WTC11 (cell line): ENCODE measurements around the gene SNX32. TPM values are rescaled to one million over a fixed set of nuclear protein-coding genes. Genes with fewer than 3 reads are reported as not detected.

Experiments
- CBFB ChIP-seq: sonication (generic); formaldehyde crosslinking; IDR thresholded peaks from 2 replicates; pipeline ENCODE4 v1.8.1; 2022; ENCODE audit warnings: mild to moderate bottlenecking, low read depth, missing genetic modification reagents
- ELF4 ChIP-seq: sonication (generic); formaldehyde crosslinking; IDR thresholded peaks from 2 replicates; pipeline ENCODE4 v1.8.1; 2022; ENCODE audit warnings: low read depth, mild to moderate bottlenecking, moderate library complexity, missing genetic modification reagents
- EMX1 ChIP-seq: fragments of 250-450 bp; sonication (Bioruptor Pico); IDR thresholded peaks from 2 replicates; pipeline ENCODE4 v1.8.0; 2021; ENCODE audit warnings: mild to moderate bottlenecking
- ESRRA ChIP-seq: sonication (generic); formaldehyde crosslinking; IDR thresholded peaks from 2 replicates; pipeline ENCODE4 v1.8.1; 2022; ENCODE audit warnings: mild to moderate bottlenecking, missing genetic modification reagents, borderline replicate concordance
- FOXP1 ChIP-seq: sonication (generic); formaldehyde crosslinking; IDR thresholded peaks from 2 replicates; pipeline ENCODE4 v1.8.0; 2022; ENCODE audit warnings: missing genetic modification reagents, mild to moderate bottlenecking, moderate library complexity, borderline replicate concordance
- KAT7 ChIP-seq: sonication (generic); formaldehyde crosslinking; IDR thresholded peaks from 2 replicates; pipeline ENCODE4 v1.8.1; 2023; ENCODE audit warnings: missing genetic modification reagents, mild to moderate bottlenecking, borderline replicate concordance
- NR3C1 ChIP-seq: sonication (generic); formaldehyde crosslinking; conservative IDR thresholded peaks from 2 replicates; pipeline ENCODE4 v1.8.1; 2023; ENCODE audit warnings: low read depth, mild to moderate bottlenecking, missing genetic modification reagents
- RELA ChIP-seq: sonication (generic); formaldehyde crosslinking; IDR thresholded peaks from 2 replicates; pipeline ENCODE4 v1.8.1; 2022; ENCODE audit warnings: missing genetic modification reagents, mild to moderate bottlenecking, borderline replicate concordance
- SP1 ChIP-seq: sonication (generic); formaldehyde crosslinking; conservative IDR thresholded peaks from 2 replicates; pipeline ENCODE4 v1.8.1; 2022; ENCODE audit warnings: missing genetic modification reagents
- TEAD1 ChIP-seq: sonication (generic); formaldehyde crosslinking; IDR thresholded peaks from 2 replicates; pipeline ENCODE4 v1.8.0; 2022; ENCODE audit warnings: mild to moderate bottlenecking, missing genetic modification reagents
- ZNF263 ChIP-seq: sonication (generic); formaldehyde crosslinking; IDR thresholded peaks from 2 replicates; pipeline ENCODE4 v1.8.1; 2022; ENCODE audit warnings: low read depth, mild to moderate bottlenecking, moderate library complexity, missing genetic modification reagents
- total RNA-seq: library from RNA; stranded (reverse); gene quantifications from 3 replicates; pipeline ENCODE4 v1.2.3, GENCODE V29; 2021
- TF ChIP-seq, protein P1 (sequence below): sonication (generic); formaldehyde crosslinking; IDR thresholded peaks from 2 replicates; pipeline ENCODE4 v1.8.1; 2022; ENCODE audit warnings: missing genetic modification reagents, borderline replicate concordance
- TF ChIP-seq, protein P2 (sequence below): sonication (generic); formaldehyde crosslinking; IDR thresholded peaks from 2 replicates; pipeline ENCODE4 v1.8.0; 2022; ENCODE audit warnings: mild to moderate bottlenecking, missing genetic modification reagents
- TF ChIP-seq, protein P3 (sequence below): sonication (generic); formaldehyde crosslinking; IDR thresholded peaks from 2 replicates; pipeline ENCODE4 v1.8.1; 2023; ENCODE audit warnings: mild to moderate bottlenecking, missing genetic modification reagents
- TF ChIP-seq, protein P4 (sequence below): sonication (generic); formaldehyde crosslinking; IDR thresholded peaks from 2 replicates; pipeline ENCODE4 v1.8.1; 2022; ENCODE audit warnings: mild to moderate bottlenecking, moderate library complexity, missing genetic modification reagents
- TF ChIP-seq, protein P5 (sequence below): sonication (generic); formaldehyde crosslinking; IDR thresholded peaks from 2 replicates; pipeline ENCODE4 v1.8.0; 2022; ENCODE audit warnings: missing genetic modification reagents
- TF ChIP-seq, protein P6 (sequence below): fragments of 200-600 bp; IDR thresholded peaks from 2 replicates; pipeline ENCODE4 v1.8.0; 2022; ENCODE audit warnings: antibody characterized with exemption
- TF ChIP-seq, protein P7 (sequence below): sonication (generic); formaldehyde crosslinking; IDR thresholded peaks from 2 replicates; pipeline ENCODE4 v1.8.1; 2023; ENCODE audit warnings: mild to moderate bottlenecking, missing genetic modification reagents, borderline replicate concordance

SNX32 gene
- total RNA-seq, 1 experiment from 2014 or later, result 2.9 TPM

DNA sequence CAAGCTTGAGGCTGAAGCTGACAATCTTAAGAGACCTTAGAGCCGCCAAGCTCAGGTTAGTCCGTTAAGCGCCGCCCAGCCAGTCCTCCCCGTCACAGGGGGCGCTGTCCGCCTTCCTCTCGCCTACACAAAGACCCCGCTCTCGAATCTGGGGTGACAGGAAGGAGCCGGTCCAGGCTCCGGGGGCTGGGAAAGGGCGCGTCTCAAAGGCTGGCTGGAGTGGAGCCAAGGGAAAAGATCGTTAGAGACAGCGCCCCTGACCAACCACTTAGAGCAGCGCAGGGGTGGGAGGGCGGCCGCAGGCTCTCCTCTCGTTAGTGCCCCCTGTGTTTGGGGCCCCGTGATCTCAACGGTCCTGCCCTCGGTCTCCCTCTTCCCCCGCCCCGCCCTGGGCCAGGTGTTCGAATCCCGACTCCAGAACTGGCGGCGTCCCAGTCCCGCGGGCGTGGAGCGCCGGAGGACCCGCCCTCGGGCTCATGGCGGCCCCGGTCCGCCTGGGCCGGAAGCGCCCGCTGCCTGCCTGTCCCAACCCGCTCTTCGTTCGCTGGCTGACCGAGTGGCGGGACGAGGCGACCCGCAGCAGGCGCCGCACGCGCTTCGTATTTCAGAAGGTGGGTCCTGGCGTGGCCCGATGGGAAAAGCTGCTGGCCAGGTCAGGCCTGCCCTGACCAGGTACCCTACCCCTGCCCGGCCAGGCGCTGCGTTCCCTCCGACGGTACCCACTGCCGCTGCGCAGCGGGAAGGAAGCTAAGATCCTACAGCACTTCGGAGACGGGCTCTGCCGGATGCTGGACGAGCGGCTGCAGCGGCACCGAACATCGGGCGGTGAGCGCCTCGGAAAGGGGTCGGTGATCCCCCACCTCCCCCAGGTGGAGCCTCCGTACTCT, 26.8 kb downstream of the SNX32 start, which contains the start of gene MUS81 (continued):
- TF ChIP-seq, protein P1, sequence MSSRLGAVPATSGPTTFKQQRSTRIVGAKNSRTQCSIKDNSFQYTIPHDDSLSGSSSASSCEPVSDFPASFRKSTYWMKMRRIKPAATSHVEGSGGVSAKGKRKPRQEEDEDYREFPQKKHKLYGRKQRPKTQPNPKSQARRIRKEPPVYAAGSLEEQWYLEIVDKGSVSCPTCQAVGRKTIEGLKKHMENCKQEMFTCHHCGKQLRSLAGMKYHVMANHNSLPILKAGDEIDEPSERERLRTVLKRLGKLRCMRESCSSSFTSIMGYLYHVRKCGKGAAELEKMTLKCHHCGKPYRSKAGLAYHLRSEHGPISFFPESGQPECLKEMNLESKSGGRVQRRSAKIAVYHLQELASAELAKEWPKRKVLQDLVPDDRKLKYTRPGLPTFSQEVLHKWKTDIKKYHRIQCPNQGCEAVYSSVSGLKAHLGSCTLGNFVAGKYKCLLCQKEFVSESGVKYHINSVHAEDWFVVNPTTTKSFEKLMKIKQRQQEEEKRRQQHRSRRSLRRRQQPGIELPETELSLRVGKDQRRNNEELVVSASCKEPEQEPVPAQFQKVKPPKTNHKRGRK (CRISPR knock-in tag), result no peak
- TF ChIP-seq, protein P2, sequence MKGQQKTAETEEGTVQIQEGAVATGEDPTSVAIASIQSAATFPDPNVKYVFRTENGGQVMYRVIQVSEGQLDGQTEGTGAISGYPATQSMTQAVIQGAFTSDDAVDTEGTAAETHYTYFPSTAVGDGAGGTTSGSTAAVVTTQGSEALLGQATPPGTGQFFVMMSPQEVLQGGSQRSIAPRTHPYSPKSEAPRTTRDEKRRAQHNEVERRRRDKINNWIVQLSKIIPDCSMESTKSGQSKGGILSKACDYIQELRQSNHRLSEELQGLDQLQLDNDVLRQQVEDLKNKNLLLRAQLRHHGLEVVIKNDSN (CRISPR knock-in tag), result peak; percentile 66; the same call in 1 of the 2 replicates
- peak; percentile 27; the same call in 1 of the 2 replicates for TF ChIP-seq FOXP1 (CRISPR knock-in tag)
- no peak for TF ChIP-seq ELF4 (CRISPR knock-in tag)
- TF ChIP-seq, protein P3, sequence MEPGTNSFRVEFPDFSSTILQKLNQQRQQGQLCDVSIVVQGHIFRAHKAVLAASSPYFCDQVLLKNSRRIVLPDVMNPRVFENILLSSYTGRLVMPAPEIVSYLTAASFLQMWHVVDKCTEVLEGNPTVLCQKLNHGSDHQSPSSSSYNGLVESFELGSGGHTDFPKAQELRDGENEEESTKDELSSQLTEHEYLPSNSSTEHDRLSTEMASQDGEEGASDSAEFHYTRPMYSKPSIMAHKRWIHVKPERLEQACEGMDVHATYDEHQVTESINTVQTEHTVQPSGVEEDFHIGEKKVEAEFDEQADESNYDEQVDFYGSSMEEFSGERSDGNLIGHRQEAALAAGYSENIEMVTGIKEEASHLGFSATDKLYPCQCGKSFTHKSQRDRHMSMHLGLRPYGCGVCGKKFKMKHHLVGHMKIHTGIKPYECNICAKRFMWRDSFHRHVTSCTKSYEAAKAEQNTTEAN (CRISPR knock-in tag), result no peak
- TF ChIP-seq, protein P4, sequence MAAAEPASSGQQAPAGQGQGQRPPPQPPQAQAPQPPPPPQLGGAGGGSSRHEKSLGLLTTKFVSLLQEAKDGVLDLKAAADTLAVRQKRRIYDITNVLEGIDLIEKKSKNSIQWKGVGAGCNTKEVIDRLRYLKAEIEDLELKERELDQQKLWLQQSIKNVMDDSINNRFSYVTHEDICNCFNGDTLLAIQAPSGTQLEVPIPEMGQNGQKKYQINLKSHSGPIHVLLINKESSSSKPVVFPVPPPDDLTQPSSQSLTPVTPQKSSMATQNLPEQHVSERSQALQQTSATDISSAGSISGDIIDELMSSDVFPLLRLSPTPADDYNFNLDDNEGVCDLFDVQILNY (CRISPR knock-in tag), result 0 out of 2 replicates have a peak, but pooled peaks have one; percentile 82
- TF ChIP-seq, protein P5, sequence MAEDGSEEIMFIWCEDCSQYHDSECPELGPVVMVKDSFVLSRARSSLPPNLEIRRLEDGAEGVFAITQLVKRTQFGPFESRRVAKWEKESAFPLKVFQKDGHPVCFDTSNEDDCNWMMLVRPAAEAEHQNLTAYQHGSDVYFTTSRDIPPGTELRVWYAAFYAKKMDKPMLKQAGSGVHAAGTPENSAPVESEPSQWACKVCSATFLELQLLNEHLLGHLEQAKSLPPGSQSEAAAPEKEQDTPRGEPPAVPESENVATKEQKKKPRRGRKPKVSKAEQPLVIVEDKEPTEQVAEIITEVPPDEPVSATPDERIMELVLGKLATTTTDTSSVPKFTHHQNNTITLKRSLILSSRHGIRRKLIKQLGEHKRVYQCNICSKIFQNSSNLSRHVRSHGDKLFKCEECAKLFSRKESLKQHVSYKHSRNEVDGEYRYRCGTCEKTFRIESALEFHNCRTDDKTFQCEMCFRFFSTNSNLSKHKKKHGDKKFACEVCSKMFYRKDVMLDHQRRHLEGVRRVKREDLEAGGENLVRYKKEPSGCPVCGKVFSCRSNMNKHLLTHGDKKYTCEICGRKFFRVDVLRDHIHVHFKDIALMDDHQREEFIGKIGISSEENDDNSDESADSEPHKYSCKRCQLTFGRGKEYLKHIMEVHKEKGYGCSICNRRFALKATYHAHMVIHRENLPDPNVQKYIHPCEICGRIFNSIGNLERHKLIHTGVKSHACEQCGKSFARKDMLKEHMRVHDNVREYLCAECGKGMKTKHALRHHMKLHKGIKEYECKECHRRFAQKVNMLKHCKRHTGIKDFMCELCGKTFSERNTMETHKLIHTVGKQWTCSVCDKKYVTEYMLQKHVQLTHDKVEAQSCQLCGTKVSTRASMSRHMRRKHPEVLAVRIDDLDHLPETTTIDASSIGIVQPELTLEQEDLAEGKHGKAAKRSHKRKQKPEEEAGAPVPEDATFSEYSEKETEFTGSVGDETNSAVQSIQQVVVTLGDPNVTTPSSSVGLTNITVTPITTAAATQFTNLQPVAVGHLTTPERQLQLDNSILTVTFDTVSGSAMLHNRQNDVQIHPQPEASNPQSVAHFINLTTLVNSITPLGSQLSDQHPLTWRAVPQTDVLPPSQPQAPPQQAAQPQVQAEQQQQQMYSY, result peak; percentile 70
- no peak for TF ChIP-seq ESRRA (CRISPR knock-in tag)
- no peak for TF ChIP-seq NR3C1 (CRISPR knock-in tag)
- TF ChIP-seq SP1 (CRISPR knock-in tag), result peak; percentile 79
- TF ChIP-seq TEAD1 (CRISPR knock-in tag), result peak; percentile 70; the same call in 1 of the 2 replicates
- TF ChIP-seq ZNF263 (CRISPR knock-in tag), result no peak
- TF ChIP-seq EMX1, result no peak; the same call in 1 of the 2 replicates
- TF ChIP-seq, protein P6, sequence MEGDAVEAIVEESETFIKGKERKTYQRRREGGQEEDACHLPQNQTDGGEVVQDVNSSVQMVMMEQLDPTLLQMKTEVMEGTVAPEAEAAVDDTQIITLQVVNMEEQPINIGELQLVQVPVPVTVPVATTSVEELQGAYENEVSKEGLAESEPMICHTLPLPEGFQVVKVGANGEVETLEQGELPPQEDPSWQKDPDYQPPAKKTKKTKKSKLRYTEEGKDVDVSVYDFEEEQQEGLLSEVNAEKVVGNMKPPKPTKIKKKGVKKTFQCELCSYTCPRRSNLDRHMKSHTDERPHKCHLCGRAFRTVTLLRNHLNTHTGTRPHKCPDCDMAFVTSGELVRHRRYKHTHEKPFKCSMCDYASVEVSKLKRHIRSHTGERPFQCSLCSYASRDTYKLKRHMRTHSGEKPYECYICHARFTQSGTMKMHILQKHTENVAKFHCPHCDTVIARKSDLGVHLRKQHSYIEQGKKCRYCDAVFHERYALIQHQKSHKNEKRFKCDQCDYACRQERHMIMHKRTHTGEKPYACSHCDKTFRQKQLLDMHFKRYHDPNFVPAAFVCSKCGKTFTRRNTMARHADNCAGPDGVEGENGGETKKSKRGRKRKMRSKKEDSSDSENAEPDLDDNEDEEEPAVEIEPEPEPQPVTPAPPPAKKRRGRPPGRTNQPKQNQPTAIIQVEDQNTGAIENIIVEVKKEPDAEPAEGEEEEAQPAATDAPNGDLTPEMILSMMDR, result peak; percentile 78
- TF ChIP-seq CBFB (CRISPR knock-in tag), result 0 out of 2 replicates have a peak, but pooled peaks have one; percentile 81
- TF ChIP-seq, protein P7, sequence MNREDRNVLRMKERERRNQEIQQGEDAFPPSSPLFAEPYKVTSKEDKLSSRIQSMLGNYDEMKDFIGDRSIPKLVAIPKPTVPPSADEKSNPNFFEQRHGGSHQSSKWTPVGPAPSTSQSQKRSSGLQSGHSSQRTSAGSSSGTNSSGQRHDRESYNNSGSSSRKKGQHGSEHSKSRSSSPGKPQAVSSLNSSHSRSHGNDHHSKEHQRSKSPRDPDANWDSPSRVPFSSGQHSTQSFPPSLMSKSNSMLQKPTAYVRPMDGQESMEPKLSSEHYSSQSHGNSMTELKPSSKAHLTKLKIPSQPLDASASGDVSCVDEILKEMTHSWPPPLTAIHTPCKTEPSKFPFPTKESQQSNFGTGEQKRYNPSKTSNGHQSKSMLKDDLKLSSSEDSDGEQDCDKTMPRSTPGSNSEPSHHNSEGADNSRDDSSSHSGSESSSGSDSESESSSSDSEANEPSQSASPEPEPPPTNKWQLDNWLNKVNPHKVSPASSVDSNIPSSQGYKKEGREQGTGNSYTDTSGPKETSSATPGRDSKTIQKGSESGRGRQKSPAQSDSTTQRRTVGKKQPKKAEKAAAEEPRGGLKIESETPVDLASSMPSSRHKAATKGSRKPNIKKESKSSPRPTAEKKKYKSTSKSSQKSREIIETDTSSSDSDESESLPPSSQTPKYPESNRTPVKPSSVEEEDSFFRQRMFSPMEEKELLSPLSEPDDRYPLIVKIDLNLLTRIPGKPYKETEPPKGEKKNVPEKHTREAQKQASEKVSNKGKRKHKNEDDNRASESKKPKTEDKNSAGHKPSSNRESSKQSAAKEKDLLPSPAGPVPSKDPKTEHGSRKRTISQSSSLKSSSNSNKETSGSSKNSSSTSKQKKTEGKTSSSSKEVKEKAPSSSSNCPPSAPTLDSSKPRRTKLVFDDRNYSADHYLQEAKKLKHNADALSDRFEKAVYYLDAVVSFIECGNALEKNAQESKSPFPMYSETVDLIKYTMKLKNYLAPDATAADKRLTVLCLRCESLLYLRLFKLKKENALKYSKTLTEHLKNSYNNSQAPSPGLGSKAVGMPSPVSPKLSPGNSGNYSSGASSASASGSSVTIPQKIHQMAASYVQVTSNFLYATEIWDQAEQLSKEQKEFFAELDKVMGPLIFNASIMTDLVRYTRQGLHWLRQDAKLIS (CRISPR knock-in tag), result no peak
- TF ChIP-seq RELA (CRISPR knock-in tag), result 0 out of 2 replicates have a peak, but pooled peaks have one; percentile 23
- peak; percentile 83; the same call in 1 of the 2 replicates for TF ChIP-seq KAT7 (CRISPR knock-in tag)
